GM12872 (cell line): ENCODE data around the gene CEMIP.

ENCODE experiments used
- TF ChIP-seq, protein P1 (sequence below): IDR thresholded peaks from 3 replicates; pipeline ENCODE4 v1.5.1; 2011; ENCODE audit warnings: low read depth, mild to moderate bottlenecking, low read length, moderate library complexity; ENCODE audit not compliant: insufficient read depth

CEMIP gene

DNA sequence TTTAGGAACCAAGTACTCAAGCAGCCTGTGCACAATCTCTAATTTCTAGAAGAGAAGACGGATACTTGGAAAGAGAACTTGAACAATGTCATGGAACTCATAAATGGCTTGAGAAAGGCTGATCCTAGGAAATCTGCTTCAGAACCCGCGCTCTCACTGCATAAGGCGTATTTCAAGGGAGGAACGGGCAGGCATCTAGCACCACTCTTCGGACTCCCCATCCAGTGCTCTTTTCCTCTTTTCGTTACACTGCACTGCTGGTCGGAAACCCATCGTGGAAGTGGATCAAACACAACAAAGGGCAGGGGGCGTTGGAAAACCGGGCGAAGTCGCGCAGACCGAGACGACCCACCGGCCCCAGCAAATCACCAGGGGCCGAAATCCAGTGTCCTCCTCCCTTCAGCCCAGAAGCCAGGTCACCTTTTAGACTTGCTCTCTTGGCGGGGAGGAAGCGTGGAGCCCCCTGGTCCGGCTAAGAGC, 221.0 kb downstream of the CEMIP start:
- TF ChIP-seq, protein P1, sequence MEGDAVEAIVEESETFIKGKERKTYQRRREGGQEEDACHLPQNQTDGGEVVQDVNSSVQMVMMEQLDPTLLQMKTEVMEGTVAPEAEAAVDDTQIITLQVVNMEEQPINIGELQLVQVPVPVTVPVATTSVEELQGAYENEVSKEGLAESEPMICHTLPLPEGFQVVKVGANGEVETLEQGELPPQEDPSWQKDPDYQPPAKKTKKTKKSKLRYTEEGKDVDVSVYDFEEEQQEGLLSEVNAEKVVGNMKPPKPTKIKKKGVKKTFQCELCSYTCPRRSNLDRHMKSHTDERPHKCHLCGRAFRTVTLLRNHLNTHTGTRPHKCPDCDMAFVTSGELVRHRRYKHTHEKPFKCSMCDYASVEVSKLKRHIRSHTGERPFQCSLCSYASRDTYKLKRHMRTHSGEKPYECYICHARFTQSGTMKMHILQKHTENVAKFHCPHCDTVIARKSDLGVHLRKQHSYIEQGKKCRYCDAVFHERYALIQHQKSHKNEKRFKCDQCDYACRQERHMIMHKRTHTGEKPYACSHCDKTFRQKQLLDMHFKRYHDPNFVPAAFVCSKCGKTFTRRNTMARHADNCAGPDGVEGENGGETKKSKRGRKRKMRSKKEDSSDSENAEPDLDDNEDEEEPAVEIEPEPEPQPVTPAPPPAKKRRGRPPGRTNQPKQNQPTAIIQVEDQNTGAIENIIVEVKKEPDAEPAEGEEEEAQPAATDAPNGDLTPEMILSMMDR: no peak

DNA sequence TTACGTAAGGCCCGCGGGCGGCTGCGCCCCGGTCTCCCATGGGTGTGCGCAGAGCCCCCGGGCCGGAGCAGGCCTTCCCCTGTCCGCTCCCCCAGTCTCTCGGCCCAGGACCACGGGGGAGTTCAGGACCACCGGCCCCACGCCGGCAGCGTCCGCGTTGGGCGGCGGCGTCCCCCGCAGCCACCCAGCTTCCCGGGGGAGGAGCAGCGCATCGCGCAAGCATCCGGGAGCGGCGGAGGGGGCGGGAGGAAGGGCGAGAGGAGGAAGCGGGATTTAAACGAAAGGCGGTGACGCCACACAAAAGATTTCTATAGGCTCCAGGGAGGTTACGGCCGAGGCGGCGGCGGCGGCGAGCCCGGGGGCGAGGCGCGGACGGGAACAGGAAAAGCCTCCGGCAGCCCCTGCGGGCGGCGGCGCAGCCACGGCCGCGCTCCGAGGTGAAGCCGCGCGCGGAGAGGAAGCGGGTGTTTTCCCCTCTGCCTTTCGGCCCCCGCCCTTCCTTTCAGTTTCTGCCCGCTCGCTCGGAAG, 221.5 kb downstream of the CEMIP start, which contains the start of gene TLNRD1:
TSS of gene TLNRD1 (plus strand) at position 300 of the 528 bp plus-strand sequence. CDS start 1,349 bp downstream, outside the sequence.
- TF ChIP-seq, protein P1: no peak
